IMR-90 (cell line): ENCODE results near the gene HYCC1.
"Not testable (repeated sequence)": the region's sequence is repeated elsewhere in the genome, so short reads cannot be mapped to it uniquely, and the experiment has no call there.

Experiments
- BHLHE40 ChIP-seq: fragments of 150-350 bp; IDR thresholded peaks from 2 replicates; pipeline ENCODE4 v1.6.1; 2016; ENCODE audit warnings: mild to moderate bottlenecking, low read depth, low read length
- CEBPB ChIP-seq: IDR thresholded peaks from 2 replicates; pipeline ENCODE4 v1.6.1; 2012; ENCODE audit warnings: low read depth, low read length, improper control_type of control experiment
- CHD1 ChIP-seq: IDR thresholded peaks from 2 replicates; pipeline ENCODE4 v1.6.1; 2012; ENCODE audit warnings: low read depth, low read length, improper control_type of control experiment
- MAFK ChIP-seq: IDR thresholded peaks from 2 replicates; pipeline ENCODE4 v1.6.1; 2012; ENCODE audit warnings: low read depth, low read length, improper control_type of control experiment
- MAZ ChIP-seq: IDR thresholded peaks from 2 replicates; pipeline ENCODE4 v1.6.1; 2012; ENCODE audit warnings: low read depth, mild to moderate bottlenecking, low read length, improper control_type of control experiment, moderate library complexity, borderline replicate concordance
- POLR2A ChIP-seq: IDR thresholded peaks from 2 replicates; pipeline ENCODE4 v1.6.1; 2012; ENCODE audit warnings: mild to moderate bottlenecking, low read depth, low read length
- RAD21 ChIP-seq: IDR thresholded peaks from 2 replicates; pipeline ENCODE4 v1.6.1; 2012; ENCODE audit warnings: low read length, improper control_type of control experiment
- RCOR1 ChIP-seq: IDR thresholded peaks from 2 replicates; pipeline ENCODE4 v1.6.1; 2012; ENCODE audit warnings: mild to moderate bottlenecking, low read length, improper control_type of control experiment; ENCODE audit not compliant: insufficient replicate concordance
- RFX5 ChIP-seq: IDR thresholded peaks from 2 replicates; pipeline ENCODE4 v1.8.0; 2012; ENCODE audit warnings: low read depth, mild to moderate bottlenecking, low read length, moderate library complexity
- SMC3 ChIP-seq: fragments of 150-350 bp; IDR thresholded peaks from 2 replicates; pipeline ENCODE4 v1.6.1; 2016; ENCODE audit warnings: low read depth, mild to moderate bottlenecking, antibody characterized with exemption, low read length, moderate library complexity
- TF ChIP-seq, protein P1 (sequence below): conservative IDR thresholded peaks from 2 replicates; pipeline ENCODE4 v1.5.1; 2012; ENCODE audit warnings: mild to moderate bottlenecking, low read depth, low read length, improper control_type of control experiment
- TF ChIP-seq, protein P2 (sequence below): fragments of 150-350 bp; IDR thresholded peaks from 2 replicates; pipeline ENCODE4 v1.6.1; 2016; ENCODE audit warnings: low read depth, mild to moderate bottlenecking, low read length, moderate library complexity, borderline replicate concordance
- TF ChIP-seq, protein P3 (sequence below): fragments of 150-350 bp; IDR thresholded peaks from 2 replicates; pipeline ENCODE4 v1.6.1; 2017; ENCODE audit warnings: mild to moderate bottlenecking, antibody characterized with exemption, low read length, low read depth

DNA sequence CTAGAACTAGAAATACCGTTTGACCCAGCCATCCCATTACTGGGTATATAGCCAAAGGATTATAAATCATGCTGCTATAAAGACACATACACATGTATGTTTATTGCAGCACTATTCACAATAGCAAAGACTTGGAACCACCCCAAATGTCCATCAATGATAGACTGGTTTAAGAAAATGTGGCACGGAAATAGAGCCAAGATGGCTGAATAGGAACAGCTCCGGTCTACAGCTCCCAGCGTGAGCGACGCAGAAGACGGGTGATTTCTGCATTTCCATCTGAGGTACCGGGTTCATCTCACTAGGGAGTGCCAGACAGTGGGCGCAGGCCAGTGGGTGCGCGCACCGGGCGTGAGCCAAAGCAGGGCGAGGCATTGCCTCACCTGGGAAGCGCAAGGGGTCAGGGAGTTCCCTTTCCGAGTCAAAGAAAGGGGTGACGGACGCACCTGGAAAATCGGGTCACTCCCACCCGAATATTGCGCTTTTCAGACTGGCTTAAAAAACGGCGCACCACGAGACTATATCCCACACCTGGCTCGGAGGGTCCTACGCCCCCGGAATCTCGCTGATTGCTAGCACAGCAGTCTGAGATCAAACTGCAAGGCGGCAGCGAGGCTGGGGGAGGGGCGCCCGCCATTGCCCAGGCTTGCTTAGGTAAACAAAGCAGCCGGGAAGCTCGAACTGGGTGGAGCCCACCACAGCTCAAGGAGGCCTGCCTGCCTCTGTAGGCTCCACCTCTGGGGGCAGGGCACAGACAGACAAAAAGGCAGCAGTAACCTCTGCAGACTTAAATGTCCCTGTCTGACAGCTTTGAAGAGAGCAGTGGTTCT is 21.8 kb upstream of the HYCC1 start:
- TF ChIP-seq, protein P1, sequence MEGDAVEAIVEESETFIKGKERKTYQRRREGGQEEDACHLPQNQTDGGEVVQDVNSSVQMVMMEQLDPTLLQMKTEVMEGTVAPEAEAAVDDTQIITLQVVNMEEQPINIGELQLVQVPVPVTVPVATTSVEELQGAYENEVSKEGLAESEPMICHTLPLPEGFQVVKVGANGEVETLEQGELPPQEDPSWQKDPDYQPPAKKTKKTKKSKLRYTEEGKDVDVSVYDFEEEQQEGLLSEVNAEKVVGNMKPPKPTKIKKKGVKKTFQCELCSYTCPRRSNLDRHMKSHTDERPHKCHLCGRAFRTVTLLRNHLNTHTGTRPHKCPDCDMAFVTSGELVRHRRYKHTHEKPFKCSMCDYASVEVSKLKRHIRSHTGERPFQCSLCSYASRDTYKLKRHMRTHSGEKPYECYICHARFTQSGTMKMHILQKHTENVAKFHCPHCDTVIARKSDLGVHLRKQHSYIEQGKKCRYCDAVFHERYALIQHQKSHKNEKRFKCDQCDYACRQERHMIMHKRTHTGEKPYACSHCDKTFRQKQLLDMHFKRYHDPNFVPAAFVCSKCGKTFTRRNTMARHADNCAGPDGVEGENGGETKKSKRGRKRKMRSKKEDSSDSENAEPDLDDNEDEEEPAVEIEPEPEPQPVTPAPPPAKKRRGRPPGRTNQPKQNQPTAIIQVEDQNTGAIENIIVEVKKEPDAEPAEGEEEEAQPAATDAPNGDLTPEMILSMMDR: not testable (repeated sequence)
- TF ChIP-seq POLR2A, BHLHE40, CEBPB, RCOR1, RAD21, CHD1, MAZ, MAFK, RFX5, SMC3: not testable (repeated sequence)
- TF ChIP-seq, protein P2, sequence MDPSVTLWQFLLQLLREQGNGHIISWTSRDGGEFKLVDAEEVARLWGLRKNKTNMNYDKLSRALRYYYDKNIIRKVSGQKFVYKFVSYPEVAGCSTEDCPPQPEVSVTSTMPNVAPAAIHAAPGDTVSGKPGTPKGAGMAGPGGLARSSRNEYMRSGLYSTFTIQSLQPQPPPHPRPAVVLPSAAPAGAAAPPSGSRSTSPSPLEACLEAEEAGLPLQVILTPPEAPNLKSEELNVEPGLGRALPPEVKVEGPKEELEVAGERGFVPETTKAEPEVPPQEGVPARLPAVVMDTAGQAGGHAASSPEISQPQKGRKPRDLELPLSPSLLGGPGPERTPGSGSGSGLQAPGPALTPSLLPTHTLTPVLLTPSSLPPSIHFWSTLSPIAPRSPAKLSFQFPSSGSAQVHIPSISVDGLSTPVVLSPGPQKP: not testable (repeated sequence)
- TF ChIP-seq, protein P3, sequence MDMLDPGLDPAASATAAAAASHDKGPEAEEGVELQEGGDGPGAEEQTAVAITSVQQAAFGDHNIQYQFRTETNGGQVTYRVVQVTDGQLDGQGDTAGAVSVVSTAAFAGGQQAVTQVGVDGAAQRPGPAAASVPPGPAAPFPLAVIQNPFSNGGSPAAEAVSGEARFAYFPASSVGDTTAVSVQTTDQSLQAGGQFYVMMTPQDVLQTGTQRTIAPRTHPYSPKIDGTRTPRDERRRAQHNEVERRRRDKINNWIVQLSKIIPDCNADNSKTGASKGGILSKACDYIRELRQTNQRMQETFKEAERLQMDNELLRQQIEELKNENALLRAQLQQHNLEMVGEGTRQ: not testable (repeated sequence)
